ENCODE measurements around the gene LEMD2. TPM values are rescaled to one million over a fixed set of nuclear protein-coding genes. Genes with fewer than 3 reads are reported as not detected.

Gene LEMD2
- total and polyA plus RNA-seq, 5 donors = 29.5 to 34.6 (median 33.2) TPM

DNA sequence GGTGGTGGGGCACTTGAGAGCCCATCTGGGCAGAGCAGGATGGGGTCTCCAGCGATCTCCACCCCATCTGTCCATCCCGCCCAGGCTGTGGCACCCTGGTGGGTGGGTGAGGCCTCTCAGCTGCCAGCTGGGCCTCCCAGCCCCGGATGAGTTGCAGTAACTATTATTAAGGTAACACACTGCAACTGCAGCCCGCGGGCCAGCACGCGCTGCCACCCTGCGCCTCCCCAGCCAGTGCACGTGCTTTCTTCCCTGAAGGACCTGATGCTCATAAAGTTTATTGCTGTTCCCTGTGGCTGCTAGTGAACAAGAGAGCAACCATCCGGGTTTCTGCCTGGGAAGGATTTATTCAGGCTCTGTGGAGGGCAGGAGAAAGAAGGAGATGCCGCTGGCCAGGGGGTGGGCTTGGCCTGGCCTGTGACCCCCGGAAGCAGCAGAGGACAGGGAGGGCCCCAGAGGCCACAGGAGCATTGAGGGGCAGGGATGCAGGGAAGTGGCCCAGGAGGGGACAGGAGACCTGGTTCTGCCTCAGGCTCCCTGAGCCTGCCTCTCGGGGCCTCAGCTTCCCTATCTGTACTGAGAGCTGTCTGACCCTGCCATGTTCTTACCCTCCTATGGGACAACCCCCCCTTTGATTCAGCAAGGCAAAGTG lies 43.9 kb downstream of the LEMD2 start:
- peaks cover 3% of the 10 kb centered on the region for H3K4me1 ChIP-seq (ENCODE audit: control insufficient read depth, insufficient read depth, low read length)
- DNase-seq (no peak), ATAC-seq (peak in 1 of 2 donors; percentile 2)
- H3K9me3 ChIP-seq (ENCODE audit: control insufficient read depth, low read length) = no peaks in the 10 kb centered on the region
- 70% methylated on average over 13 of the region's 13 CpGs for WGBS
- H3K27me3 ChIP-seq (ENCODE audit: control insufficient read depth, insufficient read depth) = no peaks in the 10 kb centered on the region
- intact Hi-C loops (cut with DNase I) = loop anchor here in 1 of 4 donors (5.0 kb wide), 1 partner anchor 163 kb away; the partner anchor contains the start of gene BAK1
- H3K27ac ChIP-seq (ENCODE audit: low read length) = peak overlapping the region; percentile 66
- H3K4me3 ChIP-seq (ENCODE audit: low read length) = peak overlapping the region; percentile 30

DNA sequence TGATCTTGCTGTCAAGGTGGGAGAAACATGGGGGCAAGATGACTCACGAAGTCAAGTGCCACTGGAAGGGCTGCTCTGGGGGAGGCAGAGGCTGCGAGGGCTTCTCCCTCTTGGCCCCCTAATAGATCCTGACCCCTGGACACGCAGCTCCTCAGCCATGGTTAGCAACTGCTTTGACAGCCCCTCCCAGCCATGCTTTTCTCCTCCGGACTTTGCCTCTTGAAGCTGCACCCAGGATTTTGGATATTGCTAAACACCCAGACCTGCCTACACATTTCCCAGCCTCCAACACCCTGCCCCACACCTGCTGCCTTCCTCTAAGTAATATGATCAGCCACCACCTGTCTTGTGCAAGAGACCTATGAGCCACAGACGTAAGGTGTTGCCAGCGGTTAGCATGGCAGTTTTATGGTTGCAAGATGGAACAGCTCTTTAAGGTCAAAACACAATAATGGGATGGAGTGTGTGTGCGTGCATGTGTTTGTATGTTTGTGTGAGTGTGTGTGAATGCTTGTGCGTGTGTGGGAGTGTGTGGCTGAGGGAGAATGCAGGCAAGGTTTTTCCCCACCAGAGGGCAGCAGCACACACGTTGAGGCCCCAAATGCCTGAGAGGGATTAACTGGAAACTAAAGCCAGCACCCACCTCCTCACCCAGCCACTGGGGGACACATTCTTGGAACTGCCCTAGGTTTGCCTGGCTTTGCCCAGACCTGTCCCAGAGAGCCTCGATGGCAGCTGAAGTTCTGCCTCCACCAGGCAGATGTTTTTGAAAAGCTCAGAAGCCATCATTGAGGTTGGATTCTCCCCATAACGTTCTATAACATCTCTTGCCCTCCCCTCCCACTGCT lies 44.7 kb downstream of the LEMD2 start:
- intact Hi-C loops (cut with DNase I) = loop anchor here in 1 of 4 donors (5.0 kb wide), 1 partner anchor 162 kb away; the partner anchor contains the start of gene BAK1
- DNase-seq (peak; percentile 71 to 87 (median 84)), ATAC-seq (peak; percentile 16 to 46)
- Histone ChIP-seq H3K9me3 (ENCODE audit: control insufficient read depth, low read length) (no peaks in the 10 kb centered on the region), H3K4me1 (ENCODE audit: control insufficient read depth, insufficient read depth, low read length) (peaks cover 5% of the 10 kb centered on the region), H3K27me3 (ENCODE audit: control insufficient read depth, insufficient read depth) (no peaks in the 10 kb centered on the region), H3K27ac (ENCODE audit: low read length) (peak overlapping the region; percentile 57), H3K4me3 (ENCODE audit: low read length) (peak overlapping the region; percentile 30)
- 31% methylated on average over 11 of the region's 11 CpGs for WGBS

DNA sequence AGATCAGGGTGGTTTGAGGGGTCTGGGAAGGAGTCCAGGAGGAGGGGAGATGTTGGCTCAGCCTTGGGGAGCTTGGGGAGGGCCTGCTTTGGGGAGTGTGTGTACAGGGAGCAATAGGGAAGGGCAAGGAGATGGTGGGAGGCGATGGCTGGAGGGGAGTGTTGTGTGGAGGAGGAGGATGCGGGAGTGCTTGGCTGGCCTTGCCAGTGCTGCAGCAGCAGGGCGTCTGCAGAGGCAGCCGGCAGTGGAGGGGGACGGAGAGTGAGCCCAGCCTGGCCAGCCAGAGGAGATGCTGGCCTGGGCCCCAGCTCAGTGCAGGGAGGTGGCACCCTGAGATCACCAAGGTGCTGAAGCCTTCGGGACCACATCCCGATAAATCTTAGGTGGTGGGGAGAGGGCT lies 46.1 kb downstream of the LEMD2 start:
- Histone ChIP-seq H3K9me3 (ENCODE audit: control insufficient read depth, low read length) (no peaks in the 10 kb centered on the region), H3K27ac (ENCODE audit: low read length) (no peak overlapping the region), H3K27me3 (ENCODE audit: control insufficient read depth, insufficient read depth) (no peaks in the 10 kb centered on the region), H3K4me1 (ENCODE audit: control insufficient read depth, insufficient read depth, low read length) (peaks cover 5% of the 10 kb centered on the region), H3K4me3 (ENCODE audit: low read length) (no peak overlapping the region)
- DNase-seq (peak in 1 of 3 donors; percentile 37), ATAC-seq (no peak)
- intact Hi-C loops (cut with DNase I) = loop anchor here in 1 of 4 donors (5.0 kb wide), 1 partner anchor 161 kb away; the partner anchor contains the start of gene BAK1
- WGBS = 27% methylated on average over 7 of the region's 7 CpGs

DNA sequence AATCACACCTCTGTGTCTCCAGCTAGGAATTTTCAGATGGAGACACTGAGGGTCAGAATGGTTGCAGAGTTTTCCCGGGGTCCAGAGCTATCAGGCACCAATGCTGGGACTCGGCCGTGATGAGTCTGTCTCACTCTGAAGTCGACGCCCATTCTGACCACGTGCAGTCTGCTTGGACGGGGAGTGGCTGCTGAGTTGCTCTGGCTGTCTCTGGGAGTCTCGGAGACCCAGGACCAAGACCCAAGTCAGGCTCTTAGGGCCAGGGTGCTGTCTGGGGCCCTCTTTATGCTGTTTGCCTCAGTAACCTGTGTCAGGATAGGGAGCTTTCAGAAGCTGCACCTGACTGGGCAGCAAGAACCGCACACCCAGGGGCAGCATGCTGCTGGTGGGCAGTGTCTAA lies 46.8 kb downstream of the LEMD2 start:
- 51% methylated on average over 9 of the region's 9 CpGs for WGBS
- Histone ChIP-seq H3K27me3 (ENCODE audit: control insufficient read depth, insufficient read depth) (no peaks in the 10 kb centered on the region), H3K27ac (ENCODE audit: low read length) (no peak overlapping the region), H3K4me3 (ENCODE audit: low read length) (no peak overlapping the region), H3K4me1 (ENCODE audit: control insufficient read depth, insufficient read depth, low read length) (peaks cover 5% of the 10 kb centered on the region), H3K9me3 (ENCODE audit: control insufficient read depth, low read length) (no peaks in the 10 kb centered on the region)
- DNase-seq (peak in 1 of 3 donors; percentile 42), ATAC-seq (no peak)
- intact Hi-C loops (cut with DNase I) = loop anchor here in 1 of 4 donors (5.0 kb wide), 1 partner anchor 160 kb away; the partner anchor contains the start of gene BAK1

DNA sequence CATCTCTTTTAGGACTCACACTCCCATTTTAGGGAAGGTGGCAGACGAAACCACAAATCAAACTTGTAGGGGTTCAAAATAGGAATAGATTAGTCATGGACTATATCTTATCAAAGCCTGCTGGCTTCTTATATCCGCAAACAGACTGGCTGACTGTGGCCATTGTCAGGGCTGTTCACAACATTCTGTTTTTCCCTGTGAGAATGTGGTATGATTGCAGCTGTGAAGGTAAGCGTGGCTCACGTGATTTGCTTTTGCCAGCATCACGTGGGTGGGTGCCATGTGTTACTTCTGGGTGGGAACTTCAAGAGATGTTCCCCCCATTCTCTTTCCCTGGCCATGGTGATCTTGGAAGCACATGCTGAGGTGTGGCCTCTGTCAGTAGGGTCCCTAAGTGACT lies 48.1 kb downstream of the LEMD2 start:
- 66% methylated on average over 5 of the region's 5 CpGs for WGBS
- DNase-seq = peak in 1 of 3 donors; percentile 18
- H3K4me1 ChIP-seq (ENCODE audit: control insufficient read depth, insufficient read depth, low read length) = peaks cover 5% of the 10 kb centered on the region
- H3K27ac ChIP-seq (ENCODE audit: low read length) = no peak overlapping the region
- no peak for ATAC-seq
- no peaks in the 10 kb centered on the region for H3K27me3 ChIP-seq (ENCODE audit: control insufficient read depth, insufficient read depth)
- no peak overlapping the region for H3K4me3 ChIP-seq (ENCODE audit: low read length)
- intact Hi-C loops (cut with DNase I) = loop anchor here in 1 of 4 donors (5.0 kb wide), 1 partner anchor 158 kb away; the partner anchor contains the start of gene BAK1
- H3K9me3 ChIP-seq (ENCODE audit: control insufficient read depth, low read length) = no peaks in the 10 kb centered on the region

DNA sequence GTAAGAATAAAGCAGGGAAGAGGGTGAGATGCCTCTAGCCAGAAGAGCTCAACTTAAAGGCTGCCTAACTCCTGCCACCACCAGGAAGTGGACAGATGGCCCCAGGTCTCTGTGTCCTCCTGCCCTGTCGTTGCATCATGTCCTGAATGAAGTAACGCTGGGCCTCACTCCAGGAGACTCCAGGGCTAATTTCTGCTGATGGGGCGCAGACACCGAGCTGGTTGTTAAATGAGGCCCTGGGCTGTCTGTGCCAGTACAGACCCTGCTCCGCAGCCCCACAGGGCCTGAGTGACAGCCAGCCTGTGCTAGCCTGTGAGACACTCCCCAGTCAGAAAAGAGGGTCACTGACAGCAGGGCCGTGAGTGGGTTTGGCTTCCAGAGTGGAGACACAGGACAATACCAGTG lies 48.7 kb downstream of the LEMD2 start:
- Histone ChIP-seq H3K27me3 (ENCODE audit: control insufficient read depth, insufficient read depth) (no peaks in the 10 kb centered on the region), H3K4me3 (ENCODE audit: low read length) (no peak overlapping the region), H3K27ac (ENCODE audit: low read length) (peak overlapping the region; percentile 50), H3K9me3 (ENCODE audit: control insufficient read depth, low read length) (no peaks in the 10 kb centered on the region), H3K4me1 (ENCODE audit: control insufficient read depth, insufficient read depth, low read length) (peaks cover 5% of the 10 kb centered on the region)
- 53% methylated on average over 6 of the region's 6 CpGs for WGBS
- ATAC-seq (peak in 1 of 2 donors; percentile 9), DNase-seq (peak in 2 of 3 donors; percentile 40 to 58)
- intact Hi-C loops (cut with DNase I) = loop anchor here in 1 of 4 donors (5.0 kb wide), 1 partner anchor 158 kb away; the partner anchor contains the start of gene BAK1

DNA sequence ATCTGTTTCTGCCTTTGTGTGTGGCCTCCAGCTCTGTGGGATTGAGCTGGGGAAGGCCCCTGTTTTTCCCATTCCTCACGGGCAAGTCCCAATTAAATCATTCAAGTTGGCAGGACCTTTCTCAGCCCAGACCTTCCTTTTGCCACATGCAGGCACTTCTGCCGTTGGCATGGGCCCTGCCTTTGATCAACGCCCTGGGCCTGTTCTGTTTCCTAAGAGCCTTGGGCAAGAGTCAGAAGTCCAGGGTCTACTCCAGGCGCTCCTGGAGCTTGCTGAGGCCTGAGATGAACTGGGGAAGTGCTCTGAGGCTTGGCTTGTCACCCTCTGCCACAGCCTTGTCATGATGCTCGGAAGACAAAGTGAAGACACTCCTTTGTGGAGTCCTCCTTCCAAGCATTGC lies 49.4 kb downstream of the LEMD2 start:
- H3K9me3 ChIP-seq (ENCODE audit: control insufficient read depth, low read length) = no peaks in the 10 kb centered on the region
- H3K4me3 ChIP-seq (ENCODE audit: low read length) = no peak overlapping the region
- no peaks in the 10 kb centered on the region for H3K27me3 ChIP-seq (ENCODE audit: control insufficient read depth, insufficient read depth)
- 76% methylated on average over 5 of the region's 5 CpGs for WGBS
- intact Hi-C loops (cut with DNase I) = no loop called here
- no peak overlapping the region for H3K27ac ChIP-seq (ENCODE audit: low read length)
- DNase-seq (peak in 1 of 3 donors; percentile 2), ATAC-seq (no peak)
- H3K4me1 ChIP-seq (ENCODE audit: control insufficient read depth, insufficient read depth, low read length) = peaks cover 5% of the 10 kb centered on the region

DNA sequence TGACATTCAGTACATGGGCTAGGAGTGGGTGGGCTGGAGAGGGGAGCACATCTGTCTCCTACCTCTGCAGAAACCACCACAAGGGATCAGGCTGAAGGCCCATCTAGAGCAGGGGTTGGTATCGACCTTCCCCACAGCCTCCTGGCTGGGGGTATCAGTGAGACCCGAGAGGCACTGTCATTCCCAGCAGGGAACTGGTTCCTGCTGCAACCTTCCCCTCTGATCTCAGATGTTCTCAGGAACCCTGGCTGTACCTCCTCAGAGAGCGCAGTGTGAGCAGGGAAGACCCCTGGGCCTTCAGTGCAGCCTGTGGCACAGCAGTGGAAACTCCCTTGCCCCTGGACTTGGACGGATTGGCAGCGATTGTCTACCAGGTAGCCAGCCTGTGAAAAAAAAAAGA lies 50.1 kb downstream of the LEMD2 start:
- Histone ChIP-seq H3K4me3 (ENCODE audit: low read length) (no peak overlapping the region), H3K4me1 (ENCODE audit: control insufficient read depth, insufficient read depth, low read length) (peaks cover 5% of the 10 kb centered on the region), H3K27ac (ENCODE audit: low read length) (no peak overlapping the region), H3K9me3 (ENCODE audit: control insufficient read depth, low read length) (no peaks in the 10 kb centered on the region), H3K27me3 (ENCODE audit: control insufficient read depth, insufficient read depth) (no peaks in the 10 kb centered on the region)
- 92% methylated on average over 5 of the region's 5 CpGs for WGBS
- intact Hi-C loops (cut with DNase I) = no loop called here
- ATAC-seq = no peak
- no peak for DNase-seq

DNA sequence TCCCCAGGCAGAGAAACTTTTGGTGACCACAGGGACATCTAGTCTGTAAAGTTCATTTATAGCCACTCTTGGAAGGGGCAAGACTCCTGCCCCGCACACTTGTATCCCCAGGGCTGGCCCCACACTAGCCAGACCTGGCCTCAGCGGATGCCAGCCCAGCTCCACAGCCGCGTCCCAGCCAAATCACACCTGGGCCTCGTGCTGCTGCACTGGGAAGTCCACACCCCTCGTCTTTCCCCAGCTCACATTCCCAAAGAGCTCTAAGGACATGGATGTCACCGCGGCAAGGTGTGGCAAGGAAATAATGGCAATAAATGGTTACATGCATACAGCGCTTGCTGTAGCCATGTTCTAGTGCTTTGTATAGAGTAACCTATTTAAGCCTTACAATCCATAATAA lies 50.8 kb downstream of the LEMD2 start:
- WGBS = 83% methylated on average over 9 of the region's 9 CpGs
- no peaks in the 10 kb centered on the region for H3K27me3 ChIP-seq (ENCODE audit: control insufficient read depth, insufficient read depth)
- no peaks in the 10 kb centered on the region for H3K9me3 ChIP-seq (ENCODE audit: control insufficient read depth, low read length)
- ATAC-seq = no peak
- DNase-seq = peak in 1 of 3 donors; percentile 33
- H3K27ac ChIP-seq (ENCODE audit: low read length) = peak overlapping the region; percentile 83
- intact Hi-C loops (cut with DNase I) = no loop called here
- no peak overlapping the region for H3K4me3 ChIP-seq (ENCODE audit: low read length)
- H3K4me1 ChIP-seq (ENCODE audit: control insufficient read depth, insufficient read depth, low read length) = peaks cover 5% of the 10 kb centered on the region

DNA sequence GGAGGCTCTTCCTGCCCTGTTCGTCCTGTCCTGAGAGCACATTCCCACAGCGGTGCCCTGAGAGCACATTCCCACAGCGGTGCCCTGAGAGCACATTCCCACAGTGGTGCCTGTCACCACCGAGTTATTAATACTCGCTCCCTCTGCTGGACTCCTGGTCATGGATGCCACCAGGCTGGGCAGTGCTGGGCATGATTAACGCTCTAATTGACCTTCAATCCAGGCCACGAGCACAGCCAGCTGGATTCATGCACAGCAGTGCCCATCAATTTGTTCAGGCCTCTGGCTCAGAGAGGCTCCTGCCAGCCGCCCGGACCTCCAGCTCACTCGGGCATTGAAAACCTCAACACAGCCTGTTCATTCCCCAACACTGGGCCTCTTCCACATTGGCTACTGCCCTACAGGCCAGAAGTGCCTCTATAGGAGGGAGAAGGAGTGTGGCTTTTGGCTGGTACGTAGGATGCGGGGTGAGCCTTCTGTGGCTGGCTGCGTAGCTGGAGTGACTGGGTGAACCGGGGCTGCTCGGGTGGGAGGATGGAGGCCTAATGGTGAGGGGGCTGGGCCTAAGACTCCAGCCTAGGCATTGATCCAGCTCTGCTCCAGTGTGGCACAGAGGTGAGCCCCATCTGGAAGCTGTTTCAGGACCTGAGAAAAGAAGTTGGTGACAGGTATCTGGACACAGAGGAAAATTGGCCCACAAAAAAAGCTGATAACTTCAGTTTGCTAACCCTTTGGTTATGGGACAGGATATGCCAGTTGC lies 51.5 kb downstream of the LEMD2 start:
- Histone ChIP-seq H3K4me1 (ENCODE audit: control insufficient read depth, insufficient read depth, low read length) (peaks cover 7% of the 10 kb centered on the region), H3K27ac (ENCODE audit: low read length) (peak overlapping the region; percentile 95), H3K27me3 (ENCODE audit: control insufficient read depth, insufficient read depth) (no peaks in the 10 kb centered on the region), H3K9me3 (ENCODE audit: control insufficient read depth, low read length) (no peaks in the 10 kb centered on the region), H3K4me3 (ENCODE audit: low read length) (no peak overlapping the region)
- intact Hi-C loops (cut with DNase I) = no loop called here
- ATAC-seq (peak; percentile 83 to 84), DNase-seq (peak; percentile 56 to 73 (median 69))
- 65% methylated on average over 15 of the region's 15 CpGs for WGBS
